ENCODE data around the gene IL4R. TPM values are rescaled to one million over a fixed set of nuclear protein-coding genes. Genes with fewer than 3 reads are reported as not detected.

IL4R gene
- total RNA-seq, 2 experiments from 2014 or later = 155 to 190 TPM

DNA sequence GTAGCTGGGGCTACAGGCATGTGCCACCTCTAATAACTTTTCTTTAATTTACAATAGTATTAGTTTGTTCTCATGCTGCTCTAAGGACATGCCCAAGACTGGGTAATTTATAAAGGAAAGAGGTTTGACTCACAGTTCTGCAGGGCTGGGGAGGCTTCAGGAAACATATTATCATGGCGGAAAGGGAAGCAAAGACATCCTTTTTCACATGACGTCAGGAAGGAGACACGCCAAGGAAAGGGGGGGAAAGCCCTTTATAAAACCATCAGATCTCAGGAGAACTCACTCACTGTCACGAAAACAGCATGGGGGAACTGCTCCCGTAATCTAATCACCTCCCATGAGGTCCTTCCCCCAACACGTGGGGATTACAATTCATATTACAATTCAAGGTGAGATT lies 18.3 kb downstream of the IL4R start:
- CTCF ChIA-PET = no interaction called here
- H3K36me3 Mint-ChIP-seq = peaks cover 78% of the 10 kb centered on the region
- no peak for DNase-seq

DNA sequence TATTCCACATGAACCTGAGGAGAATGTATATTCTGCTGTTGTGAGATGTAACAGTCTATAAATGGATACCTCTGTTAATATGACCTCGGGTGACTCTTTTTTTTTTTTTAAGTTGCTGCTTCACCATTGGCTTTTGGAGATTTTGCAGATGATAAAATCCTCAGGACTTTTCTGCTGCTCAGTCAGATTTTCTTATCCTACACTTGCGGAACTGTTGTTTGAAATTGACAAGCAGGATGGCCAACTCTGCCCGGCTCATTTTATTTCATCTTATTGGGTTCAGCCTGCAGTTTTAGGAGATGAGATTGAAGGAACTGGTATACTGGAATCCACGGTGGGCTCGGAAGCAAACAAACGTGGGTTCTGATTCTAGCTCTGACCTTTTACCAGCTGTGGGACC lies 19.3 kb downstream of the IL4R start:
- CTCF ChIA-PET = no interaction called here
- H3K27me3 Mint-ChIP-seq = no peaks in the 10 kb centered on the region
- no peak overlapping the region for H3K4me3 Mint-ChIP-seq
- peaks cover 74% of the 10 kb centered on the region for H3K36me3 Mint-ChIP-seq
- no peaks in the 10 kb centered on the region for H3K9me3 Mint-ChIP-seq (ENCODE audit: low read depth)
- DNase-seq = no peak
- ATAC-seq = no peak
- peak overlapping the region; percentile 45 for H3K27ac Mint-ChIP-seq
- H3K4me1 Mint-ChIP-seq = peaks cover 34% of the 10 kb centered on the region

More for the DNA sequence above, 18.3 kb downstream of the IL4R start:
- no peak overlapping the region for H3K27ac Mint-ChIP-seq
- no peaks in the 10 kb centered on the region for H3K27me3 Mint-ChIP-seq
- ATAC-seq = no peak
- H3K9me3 Mint-ChIP-seq (ENCODE audit: low read depth) = no peaks in the 10 kb centered on the region
- H3K4me3 Mint-ChIP-seq = no peak overlapping the region
- H3K4me1 Mint-ChIP-seq = peaks cover 41% of the 10 kb centered on the region

GRCh38 chr16:27333549-27333948 lies 19.8 kb downstream of the IL4R start:
- Mint-ChIP-seq H3K36me3 (peaks cover 77% of the 10 kb centered on the region), H3K27me3 (no peaks in the 10 kb centered on the region), H3K4me1 (peaks cover 32% of the 10 kb centered on the region), H3K4me3 (no peak overlapping the region), H3K27ac (no peak overlapping the region), H3K9me3 (ENCODE audit: low read depth) (no peaks in the 10 kb centered on the region)
- ATAC-seq (no peak), DNase-seq (no peak)
- CTCF ChIA-PET = no interaction called here

DNA sequence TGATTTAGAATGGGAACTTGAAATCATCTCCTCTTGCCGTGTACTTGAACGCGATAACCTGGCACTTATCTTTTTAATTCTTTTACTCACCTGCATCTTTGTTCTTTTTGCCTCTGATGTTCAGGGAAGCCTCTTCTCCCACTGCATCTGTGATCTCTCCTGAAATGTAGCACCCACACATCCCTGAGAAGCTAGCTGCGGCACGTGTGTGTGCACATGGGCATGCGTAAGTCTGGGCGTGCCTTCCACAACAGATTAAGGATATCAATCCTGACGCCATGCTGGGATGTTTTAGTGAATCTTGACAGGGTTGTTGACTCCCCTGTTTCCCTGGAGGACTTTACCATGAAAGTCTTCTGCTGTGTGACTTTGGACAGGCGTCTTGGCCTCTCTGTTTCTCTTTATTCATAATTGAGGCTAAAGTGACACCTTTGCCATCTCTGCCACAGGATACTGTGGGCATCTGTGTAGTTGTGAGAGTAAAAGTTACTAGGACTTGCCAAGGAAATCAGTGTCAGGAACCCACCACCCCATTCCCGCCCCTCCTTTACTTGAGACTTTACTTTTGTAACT lies 20.5 kb downstream of the IL4R start:
- Mint-ChIP-seq H3K4me1 (peaks cover 25% of the 10 kb centered on the region), H3K9me3 (ENCODE audit: low read depth) (no peaks in the 10 kb centered on the region), H3K27ac (no peak overlapping the region), H3K27me3 (no peaks in the 10 kb centered on the region), H3K4me3 (no peak overlapping the region), H3K36me3 (peaks cover 75% of the 10 kb centered on the region)
- DNase-seq = no peak
- CTCF ChIA-PET = no interaction called here
- no peak for ATAC-seq

DNA sequence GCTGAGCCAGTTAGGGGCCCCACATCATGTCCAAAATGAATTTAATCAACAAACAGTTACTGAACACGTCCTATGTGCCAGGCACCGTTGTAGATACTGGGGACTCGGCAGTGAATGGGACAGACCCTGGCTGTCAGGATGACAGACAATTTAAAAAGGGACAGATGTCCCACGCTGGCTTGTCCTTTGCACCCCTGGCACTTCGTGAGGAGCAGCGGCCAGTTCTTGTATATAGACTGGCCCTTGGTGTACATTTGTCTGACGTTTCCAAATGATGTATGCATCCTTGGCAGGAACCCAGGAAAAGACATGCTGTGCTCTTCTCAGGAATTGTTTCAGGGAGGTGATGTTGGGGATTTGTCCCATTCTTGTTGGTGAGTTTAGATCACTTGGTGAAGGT lies 21.1 kb downstream of the IL4R start:
- no peak for DNase-seq
- Mint-ChIP-seq H3K36me3 (peaks cover 75% of the 10 kb centered on the region), H3K27me3 (no peaks in the 10 kb centered on the region), H3K4me3 (no peak overlapping the region), H3K4me1 (peaks cover 19% of the 10 kb centered on the region), H3K9me3 (ENCODE audit: low read depth) (no peaks in the 10 kb centered on the region), H3K27ac (peak overlapping the region; percentile 7)
- no peak for ATAC-seq
- CTCF ChIA-PET = interaction anchor here (1.1 kb wide), 1 partner anchor 100 kb away, joined by 3 read pairs; no protein-coding TSS in a partner anchor

DNA sequence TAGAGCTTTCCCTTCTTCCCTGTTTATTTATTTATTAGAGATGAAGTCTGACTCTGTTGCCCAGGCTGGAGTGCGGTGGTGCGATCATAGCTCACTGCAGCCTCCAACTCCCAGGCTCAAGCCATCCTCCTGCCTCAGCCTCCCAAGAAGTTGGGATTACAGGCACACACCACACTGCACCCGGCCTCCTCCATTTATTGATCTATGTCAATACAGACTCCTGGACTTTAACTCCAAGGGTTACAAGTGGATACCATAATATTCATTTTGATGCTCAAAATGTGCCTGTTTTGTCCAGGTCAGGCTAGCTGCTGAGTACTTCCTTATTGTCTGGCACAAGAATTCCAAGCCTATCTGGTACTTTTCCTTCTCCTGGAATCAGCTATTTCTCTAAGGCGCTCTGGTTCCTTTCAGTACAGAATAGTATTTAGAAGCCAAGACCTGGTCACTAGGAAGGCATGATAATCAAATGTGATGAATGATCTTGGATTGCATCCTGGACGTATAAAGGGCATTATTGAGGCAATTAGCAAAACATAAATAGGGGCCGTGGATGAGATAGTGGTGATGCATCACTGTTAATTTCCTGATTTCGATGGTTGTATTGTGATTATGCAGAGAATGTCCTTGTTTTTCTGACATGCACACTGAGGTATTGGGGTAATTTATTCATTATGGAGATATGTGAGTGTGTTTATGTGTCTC lies 21.7 kb downstream of the IL4R start:
- no peak overlapping the region for H3K4me3 Mint-ChIP-seq
- H3K9me3 Mint-ChIP-seq (ENCODE audit: low read depth) = no peaks in the 10 kb centered on the region
- DNase-seq (no peak), ATAC-seq (no peak)
- peak overlapping the region; percentile 7 for H3K27ac Mint-ChIP-seq
- peaks cover 77% of the 10 kb centered on the region for H3K36me3 Mint-ChIP-seq
- CTCF ChIA-PET = interaction anchor here (1.1 kb wide), 1 partner anchor 101 kb away, joined by 3 read pairs; no protein-coding TSS in a partner anchor
- no peaks in the 10 kb centered on the region for H3K27me3 Mint-ChIP-seq
- H3K4me1 Mint-ChIP-seq = peaks cover 17% of the 10 kb centered on the region

DNA sequence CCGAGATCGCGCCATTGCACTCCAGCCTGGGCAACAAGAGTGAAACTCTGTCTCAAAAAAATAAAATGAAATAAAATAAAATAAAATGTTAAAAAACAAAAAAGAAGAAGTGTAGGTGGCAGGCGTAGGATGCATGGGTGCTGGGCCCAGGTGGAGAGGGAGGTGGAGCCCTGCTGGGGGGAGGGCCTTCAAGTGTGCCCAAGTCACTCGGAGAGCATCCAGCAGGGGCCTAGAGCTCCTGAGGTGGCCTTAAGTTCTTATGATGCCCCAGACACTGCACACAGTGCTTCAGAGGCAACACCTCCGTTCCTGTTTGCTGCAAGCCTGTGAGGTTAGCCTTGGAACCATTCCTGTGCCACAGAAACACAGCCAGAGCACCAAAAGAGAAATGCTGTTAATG lies 23.2 kb downstream of the IL4R start:
- H3K4me1 Mint-ChIP-seq = peaks cover 16% of the 10 kb centered on the region
- H3K36me3 Mint-ChIP-seq = peaks cover 78% of the 10 kb centered on the region
- ATAC-seq (no peak), DNase-seq (no peak)
- no peaks in the 10 kb centered on the region for H3K27me3 Mint-ChIP-seq
- CTCF ChIA-PET = interaction anchor here (0.7 kb wide), 1 partner anchor 432 kb away, joined by 3 read pairs; no protein-coding TSS in a partner anchor
- no peaks in the 10 kb centered on the region for H3K9me3 Mint-ChIP-seq (ENCODE audit: low read depth)
- H3K27ac Mint-ChIP-seq = no peak overlapping the region
- H3K4me3 Mint-ChIP-seq = no peak overlapping the region

DNA sequence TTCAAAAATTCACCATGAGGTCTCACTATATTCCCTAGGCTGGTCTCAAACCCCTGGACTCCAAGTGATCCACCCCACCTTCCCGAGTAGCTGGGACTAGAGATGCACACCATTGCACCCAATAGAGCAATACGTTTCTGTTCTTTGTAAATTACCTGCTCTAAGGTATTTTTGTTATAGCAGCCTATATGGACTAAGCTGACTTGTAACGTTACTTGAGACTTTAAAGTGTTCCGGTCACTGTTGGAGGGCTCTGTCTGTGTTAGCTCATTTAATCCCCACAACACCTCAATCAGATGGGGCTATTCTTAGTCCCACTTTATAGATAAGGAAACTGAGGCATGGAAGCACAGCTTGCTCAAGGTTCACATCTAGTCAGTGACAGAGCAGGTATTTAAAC lies 25.4 kb downstream of the IL4R start:
- CTCF ChIA-PET = no interaction called here
- Mint-ChIP-seq H3K4me1 (peaks cover 9% of the 10 kb centered on the region), H3K9me3 (ENCODE audit: low read depth) (no peaks in the 10 kb centered on the region), H3K27me3 (no peaks in the 10 kb centered on the region), H3K4me3 (no peak overlapping the region), H3K36me3 (peaks cover 75% of the 10 kb centered on the region), H3K27ac (no peak overlapping the region)
- DNase-seq (no peak), ATAC-seq (no peak)

- Mint-ChIP-seq H3K4me3 (no peak overlapping the region), H3K27ac (no peak overlapping the region), H3K36me3 (peaks cover 71% of the 10 kb centered on the region), H3K4me1 (peaks cover 3% of the 10 kb centered on the region), H3K9me3 (ENCODE audit: low read depth) (no peaks in the 10 kb centered on the region), H3K27me3 (no peaks in the 10 kb centered on the region)
- DNase-seq (no peak), ATAC-seq (no peak)
- CTCF ChIA-PET = interaction anchor here (0.7 kb wide), 1 partner anchor 106 kb away, joined by 4 read pairs; no protein-coding TSS in a partner anchor
Measured at GRCh38 chr16:27340654-27341053, 26.9 kb downstream of the IL4R start.

GRCh38 chr16:27341549-27341948 lies 27.8 kb downstream of the IL4R start:
- Mint-ChIP-seq H3K9me3 (ENCODE audit: low read depth) (no peaks in the 10 kb centered on the region), H3K27ac (no peak overlapping the region)
- CTCF ChIA-PET = no interaction called here

DNA sequence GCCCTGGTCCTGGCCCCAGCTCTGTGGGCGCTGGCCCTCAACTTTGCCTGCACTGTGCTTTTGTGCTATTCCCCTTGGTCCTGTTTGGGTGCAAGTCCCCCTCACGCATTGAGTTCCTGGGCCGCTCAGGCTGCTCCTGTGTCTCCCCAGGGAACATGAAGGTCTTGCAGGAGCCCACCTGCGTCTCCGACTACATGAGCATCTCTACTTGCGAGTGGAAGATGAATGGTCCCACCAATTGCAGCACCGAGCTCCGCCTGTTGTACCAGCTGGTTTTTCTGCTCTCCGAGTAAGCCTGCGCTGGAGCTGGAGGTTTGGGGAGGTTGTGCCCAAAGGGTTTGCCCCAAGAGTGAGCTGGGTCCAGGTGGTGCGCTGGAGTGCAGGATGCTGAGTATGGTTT lies 28.2 kb downstream of the IL4R start:
- Mint-ChIP-seq H3K27ac (no peak overlapping the region), H3K27me3 (no peaks in the 10 kb centered on the region), H3K4me1 (peaks cover 3% of the 10 kb centered on the region), H3K9me3 (ENCODE audit: low read depth) (no peaks in the 10 kb centered on the region), H3K36me3 (peaks cover 70% of the 10 kb centered on the region), H3K4me3 (no peak overlapping the region)
- CTCF ChIA-PET = no interaction called here
- ATAC-seq (no peak), DNase-seq (no peak)

More at GRCh38 chr16:27341549-27341948, 27.8 kb downstream of the IL4R start:
- no peak for DNase-seq
- no peak for ATAC-seq
- Mint-ChIP-seq H3K27me3 (no peaks in the 10 kb centered on the region), H3K4me1 (peaks cover 3% of the 10 kb centered on the region), H3K4me3 (no peak overlapping the region), H3K36me3 (peaks cover 68% of the 10 kb centered on the region)

DNA sequence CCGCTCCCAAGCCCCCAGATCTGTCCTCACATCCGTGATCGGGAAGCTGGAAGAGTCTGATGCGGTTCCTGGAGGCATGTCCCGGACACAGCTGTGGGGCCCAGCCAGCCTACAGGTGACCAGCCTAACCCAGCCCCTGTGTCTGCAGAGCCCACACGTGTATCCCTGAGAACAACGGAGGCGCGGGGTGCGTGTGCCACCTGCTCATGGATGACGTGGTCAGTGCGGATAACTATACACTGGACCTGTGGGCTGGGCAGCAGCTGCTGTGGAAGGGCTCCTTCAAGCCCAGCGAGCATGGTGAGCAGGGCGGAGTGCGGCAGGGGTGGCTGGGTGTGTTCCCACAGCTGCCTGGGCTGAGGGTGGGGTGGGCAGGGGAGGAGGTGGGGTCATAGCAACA lies 30.9 kb downstream of the IL4R start:
- Mint-ChIP-seq H3K9me3 (ENCODE audit: low read depth) (no peaks in the 10 kb centered on the region), H3K4me3 (no peak overlapping the region), H3K27ac (no peak overlapping the region), H3K4me1 (no peaks in the 10 kb centered on the region), H3K27me3 (no peaks in the 10 kb centered on the region), H3K36me3 (peaks cover 79% of the 10 kb centered on the region)
- CTCF ChIA-PET = interaction anchor here (2.2 kb wide), 1 partner anchor 22 kb away, joined by 8 read pairs; no protein-coding TSS in a partner anchor
- ATAC-seq = no peak
- no peak for DNase-seq

DNA sequence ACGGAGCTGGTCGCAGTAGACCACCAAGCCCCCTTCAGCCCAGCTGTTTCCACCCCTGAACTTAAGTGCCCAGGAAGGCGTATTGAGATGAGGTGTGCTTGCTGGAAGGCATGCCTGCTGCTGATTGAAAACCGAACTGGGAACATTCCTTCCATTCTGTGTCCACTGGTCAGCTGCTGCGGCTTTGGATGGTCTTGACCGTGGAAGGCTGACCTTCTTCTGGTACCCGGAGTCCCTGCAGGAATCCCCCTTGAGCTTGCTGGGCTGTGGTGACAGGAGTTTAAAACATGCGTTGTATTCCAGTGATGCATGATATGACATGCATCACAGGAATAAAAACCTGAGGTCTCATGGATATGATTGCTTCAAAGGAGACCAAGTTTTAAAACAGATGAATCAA lies 31.4 kb downstream of the IL4R start:
- no peaks in the 10 kb centered on the region for H3K9me3 Mint-ChIP-seq (ENCODE audit: low read depth)
- H3K4me1 Mint-ChIP-seq = no peaks in the 10 kb centered on the region
- CTCF ChIA-PET = interaction anchor here (2.2 kb wide), 1 partner anchor 22 kb away, joined by 8 read pairs; no protein-coding TSS in a partner anchor
- H3K27me3 Mint-ChIP-seq = no peaks in the 10 kb centered on the region
- no peak for DNase-seq
- ATAC-seq = no peak
- peaks cover 80% of the 10 kb centered on the region for H3K36me3 Mint-ChIP-seq
- H3K27ac Mint-ChIP-seq = no peak overlapping the region
- H3K4me3 Mint-ChIP-seq = no peak overlapping the region

DNA sequence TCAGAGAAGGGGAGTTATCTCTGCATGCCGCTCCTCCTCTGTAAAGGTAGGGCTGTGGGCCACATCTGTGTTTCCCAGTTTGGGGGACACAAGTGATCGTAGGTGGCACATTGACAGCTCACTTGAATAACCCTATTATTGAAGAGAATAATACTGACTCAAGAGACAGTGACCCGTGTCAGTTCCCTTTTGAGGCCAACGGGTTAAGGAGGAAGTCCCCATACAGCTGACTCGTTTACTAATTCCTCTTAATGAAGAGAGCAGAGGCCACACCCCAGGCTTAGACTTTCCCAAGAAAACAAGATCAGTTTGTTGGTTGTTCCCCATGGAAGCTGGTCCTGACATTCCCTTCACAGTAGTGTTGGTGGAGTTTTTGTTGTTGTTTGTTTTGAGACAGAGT lies 33.0 kb downstream of the IL4R start:
- DNase-seq (no peak), ATAC-seq (no peak)
- H3K4me3 Mint-ChIP-seq = no peak overlapping the region
- H3K9me3 Mint-ChIP-seq (ENCODE audit: low read depth) = no peaks in the 10 kb centered on the region
- CTCF ChIA-PET = no interaction called here
- H3K36me3 Mint-ChIP-seq = peaks cover 82% of the 10 kb centered on the region
- H3K4me1 Mint-ChIP-seq = no peaks in the 10 kb centered on the region
- peak overlapping the region; percentile 40 for H3K27ac Mint-ChIP-seq
- H3K27me3 Mint-ChIP-seq = no peaks in the 10 kb centered on the region
